HUES64 (cell line): ENCODE measurements around the gene OPA3. TPM values are rescaled to one million over a fixed set of nuclear protein-coding genes. Genes with fewer than 3 reads are reported as not detected.
"Not testable (repeated sequence)": the region's sequence is repeated elsewhere in the genome, so short reads cannot be mapped to it uniquely, and the experiment has no call there.

Experiments
- H3K27ac ChIP-seq: 2 replicates; pipeline ENCODE4 v1.7.0; 2013; ENCODE audit warnings: low read depth, low read length, inconsistent platforms
- H3K27me3 ChIP-seq: 2 replicates; pipeline ENCODE4 v1.6.1; 2013; ENCODE audit warnings: mild to moderate bottlenecking, low read length; ENCODE audit not compliant: insufficient read depth
- H3K36me3 ChIP-seq: 2 replicates; pipeline ENCODE4 v1.6.1; 2013; ENCODE audit warnings: mild to moderate bottlenecking, low read length; ENCODE audit not compliant: insufficient read depth
- H3K4me1 ChIP-seq: 2 replicates; pipeline ENCODE4 v1.6.1; 2013; ENCODE audit warnings: mild to moderate bottlenecking, low read length, moderate library complexity; ENCODE audit not compliant: insufficient read depth
- H3K4me3 ChIP-seq: 2 replicates; pipeline ENCODE4 v1.5.1; 2013; ENCODE audit warnings: mild to moderate bottlenecking, low read length, moderate library complexity
- H3K9ac ChIP-seq: 2 replicates; pipeline ENCODE4 v1.6.1; 2013; ENCODE audit warnings: mild to moderate bottlenecking, low read depth, low read length
- H3K9me3 ChIP-seq: 2 replicates; pipeline ENCODE4 v1.6.1; 2013; ENCODE audit warnings: low read depth, low read length; ENCODE audit not compliant: insufficient read depth
- WGBS: fragments of 150-250, 120-280 bp; methylation state at CpG from one replicate; pipeline ENCODE4 v1.1.7; 2013; ENCODE audit warnings: missing lambda C conversion rate; 5-methylcytosine and 5-hydroxymethylcytosine counted together
- polyA plus RNA-seq, 2 experiments: library from polyadenylated mRNA; stranded (reverse); fragments of 50-300 nt; gene quantifications; one replicate each; pipeline ENCODE4 v1.2.3, GENCODE V29; 2013

Gene OPA3
- 7.7 TPM for polyA plus RNA-seq (2013, experiment 1 of 2)
- 9.9 TPM for polyA plus RNA-seq (2013, experiment 2 of 2)

DNA sequence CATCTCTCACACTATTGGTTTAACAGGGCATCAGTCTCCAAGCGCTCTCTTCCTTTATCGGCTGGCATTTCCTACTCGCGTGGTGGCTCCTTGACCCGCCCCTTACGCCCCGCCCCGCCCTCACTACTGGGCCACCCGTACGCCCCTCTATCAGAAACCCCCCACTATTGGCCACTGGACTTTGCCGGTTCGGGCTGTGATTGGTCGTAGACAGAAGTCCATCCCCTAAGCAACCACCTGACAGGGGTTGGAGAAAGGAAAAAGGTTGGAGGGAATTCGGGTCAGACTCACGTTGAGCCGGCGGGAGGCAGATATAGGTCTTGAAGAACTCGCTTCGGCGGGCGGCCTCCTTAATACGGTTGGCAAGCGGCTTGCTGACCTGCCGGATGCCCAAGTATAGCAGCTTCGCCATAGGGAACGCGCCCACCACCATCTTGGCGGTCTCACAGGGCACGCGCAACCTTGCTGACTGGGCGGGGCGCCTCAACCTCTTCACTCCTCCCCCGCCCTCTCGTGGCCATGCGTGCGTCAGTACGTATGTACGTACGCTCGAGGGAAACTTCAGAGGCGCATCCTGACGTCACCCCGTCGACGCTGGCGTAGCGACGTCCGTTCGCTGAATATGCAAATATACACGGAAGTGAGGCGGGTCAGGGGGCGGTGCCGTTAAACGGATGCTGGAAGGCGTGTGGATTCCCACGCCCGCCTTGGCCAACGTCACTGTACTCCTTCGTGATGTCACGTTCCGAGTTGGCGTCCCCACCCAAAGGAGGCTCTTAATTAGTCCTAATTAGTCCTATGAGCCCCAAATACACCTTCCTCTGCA is at the start of gene OPA3:
OPA3 (minus strand) TSS at position 471 of the 826 bp plus-strand sequence; CDS start at position 433, 38 bp downstream.
- no peaks in the 10 kb centered on the region for H3K4me1 ChIP-seq
- no peaks in the 10 kb centered on the region; the same call in 1 of the 2 replicates for H3K27me3 ChIP-seq
- H3K27ac ChIP-seq: peak within 1 kb of the TSS; percentile 93
- H3K36me3 ChIP-seq: no peaks in the 10 kb centered on the region
- under 1% methylated on average over 63 of the region's 63 CpGs for WGBS
- peak within 1 kb of the TSS; percentile 82 for H3K9ac ChIP-seq
- no peaks in the 10 kb centered on the region for H3K9me3 ChIP-seq
- peak within 1 kb of the TSS; percentile 78 for H3K4me3 ChIP-seq

DNA sequence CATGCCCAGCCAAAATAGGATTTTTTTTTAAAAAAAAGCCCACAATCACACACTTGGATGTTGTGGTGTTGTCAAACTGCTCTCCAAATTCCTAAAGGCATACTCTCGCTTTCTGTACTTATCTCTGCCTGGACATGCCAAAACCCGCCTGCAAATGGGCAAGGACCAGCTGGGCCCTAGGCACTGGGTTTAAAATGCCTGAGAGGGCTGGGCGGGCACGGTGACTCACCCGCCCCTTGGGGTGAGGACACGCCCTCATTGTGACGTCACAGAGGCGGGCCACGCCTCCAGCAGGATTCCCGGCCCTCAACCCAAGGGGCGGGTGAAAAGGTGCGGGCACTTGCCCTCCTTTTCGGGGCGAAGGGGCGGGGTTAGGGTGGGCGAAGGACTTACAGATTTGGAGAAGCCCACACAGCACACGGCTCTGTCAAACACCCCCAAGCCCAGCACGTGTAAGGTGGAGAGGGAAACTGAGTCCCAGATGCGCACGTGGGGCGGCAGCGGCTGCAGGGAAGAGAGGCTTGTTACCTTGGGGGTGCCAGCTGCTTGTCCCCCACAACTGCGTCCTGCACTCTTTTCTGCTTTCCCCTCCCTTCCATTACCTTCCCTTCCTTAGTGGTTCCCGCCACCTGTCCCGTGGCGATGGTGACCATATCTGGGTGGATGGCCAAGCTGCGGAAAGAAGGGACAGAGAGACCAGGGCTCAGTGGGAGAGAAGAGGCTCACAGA is 48.0 kb upstream of the OPA3 start:
- H3K4me1 ChIP-seq: peaks cover 15% of the 10 kb centered on the region
- H3K4me3 ChIP-seq: peak overlapping the region; percentile 36
- H3K27me3 ChIP-seq: no peaks in the 10 kb centered on the region
- H3K9me3 ChIP-seq: no peaks in the 10 kb centered on the region
- peak overlapping the region; percentile 79; the same call in 1 of the 2 replicates for H3K27ac ChIP-seq
- H3K36me3 ChIP-seq: peaks cover 9% of the 10 kb centered on the region; the same call in 1 of the 2 replicates
- no peak overlapping the region for H3K9ac ChIP-seq
- WGBS: 33% methylated on average over 26 of the region's 27 CpGs

DNA sequence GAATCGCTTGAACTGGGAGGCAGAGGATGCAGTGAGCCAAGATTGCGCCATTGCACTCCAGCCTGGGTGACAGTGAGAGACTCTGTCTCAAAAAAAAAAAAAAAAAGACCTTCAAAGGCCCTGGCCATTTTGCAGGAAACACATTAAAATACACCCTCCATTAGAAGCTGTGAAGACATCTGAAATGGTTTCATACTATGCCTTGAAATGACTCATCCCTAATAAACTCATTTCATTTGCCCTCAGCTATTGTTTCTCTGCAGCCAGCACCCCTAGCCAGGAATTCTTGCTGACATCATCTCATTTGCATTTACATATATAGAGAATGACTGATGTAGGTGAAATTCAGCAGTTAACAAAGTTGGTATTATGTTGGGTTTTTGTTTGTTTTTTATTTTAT is 45.9 kb upstream of the OPA3 start:
- no peaks in the 10 kb centered on the region for H3K27me3 ChIP-seq
- no peak overlapping the region for H3K4me3 ChIP-seq
- peaks cover 12% of the 10 kb centered on the region; the same call in 1 of the 2 replicates for H3K36me3 ChIP-seq
- 83% methylated on average over 2 of the region's 2 CpGs for WGBS
- peaks cover 15% of the 10 kb centered on the region for H3K4me1 ChIP-seq
- no peak overlapping the region for H3K9ac ChIP-seq
- no peaks in the 10 kb centered on the region for H3K9me3 ChIP-seq
- H3K27ac ChIP-seq: peak overlapping the region; percentile 66; the same call in 1 of the 2 replicates

DNA sequence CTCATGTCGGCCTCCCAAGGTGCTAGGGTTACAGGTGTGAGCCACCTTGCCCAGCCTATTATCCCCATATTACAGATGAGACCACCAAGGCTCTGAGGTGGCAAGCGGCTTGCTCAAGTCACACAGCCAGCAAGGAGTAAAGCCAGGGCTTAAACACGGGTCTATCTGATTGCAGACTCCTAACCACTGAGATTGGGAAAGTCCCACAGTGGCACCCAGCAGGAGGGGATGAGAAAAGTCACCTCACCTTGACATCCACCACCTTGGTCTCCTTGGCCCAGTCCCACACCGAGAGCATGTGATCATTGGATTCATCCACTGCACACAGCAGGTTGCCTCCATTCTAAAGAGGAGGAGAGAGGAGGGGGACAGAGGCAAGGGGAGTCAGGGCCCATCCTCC is 45.1 kb upstream of the OPA3 start:
- no peaks in the 10 kb centered on the region for H3K27me3 ChIP-seq
- H3K27ac ChIP-seq: peak overlapping the region; percentile 49
- H3K9me3 ChIP-seq: no peaks in the 10 kb centered on the region
- no peak overlapping the region for H3K4me3 ChIP-seq
- H3K36me3 ChIP-seq: peaks cover 12% of the 10 kb centered on the region; the same call in 1 of the 2 replicates
- H3K4me1 ChIP-seq: peaks cover 15% of the 10 kb centered on the region
- no peak overlapping the region for H3K9ac ChIP-seq
- 78% methylated on average over 3 of the region's 4 CpGs for WGBS

DNA sequence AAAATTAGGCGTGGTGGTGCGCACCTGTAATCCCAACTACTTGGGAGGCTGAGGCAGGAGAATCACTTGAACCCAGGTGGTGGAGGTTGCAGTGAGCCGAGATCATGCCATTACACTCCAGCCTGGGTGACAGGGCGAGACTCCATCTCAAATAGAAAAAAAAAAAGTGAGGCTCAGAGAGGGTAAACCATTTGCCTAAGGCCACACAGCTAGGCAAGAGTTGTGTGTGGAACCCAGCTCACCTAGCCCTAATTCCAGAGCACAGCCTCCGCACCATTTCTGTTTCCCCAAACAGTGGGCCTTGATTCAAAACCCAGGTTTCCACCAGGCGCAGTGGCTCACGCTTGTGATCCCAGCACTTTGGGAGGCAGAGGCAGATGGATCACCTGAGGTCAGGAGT is 43.6 kb upstream of the OPA3 start:
- H3K9ac ChIP-seq, H3K27ac ChIP-seq, H3K27me3 ChIP-seq, H3K4me3 ChIP-seq, H3K9me3 ChIP-seq: not testable (repeated sequence)
- Histone ChIP-seq H3K36me3 (peaks cover 12% of the 10 kb centered on the region; the same call in 1 of the 2 replicates), H3K4me1 (peaks cover 14% of the 10 kb centered on the region)
- 97% methylated on average over 7 of the region's 7 CpGs for WGBS

DNA sequence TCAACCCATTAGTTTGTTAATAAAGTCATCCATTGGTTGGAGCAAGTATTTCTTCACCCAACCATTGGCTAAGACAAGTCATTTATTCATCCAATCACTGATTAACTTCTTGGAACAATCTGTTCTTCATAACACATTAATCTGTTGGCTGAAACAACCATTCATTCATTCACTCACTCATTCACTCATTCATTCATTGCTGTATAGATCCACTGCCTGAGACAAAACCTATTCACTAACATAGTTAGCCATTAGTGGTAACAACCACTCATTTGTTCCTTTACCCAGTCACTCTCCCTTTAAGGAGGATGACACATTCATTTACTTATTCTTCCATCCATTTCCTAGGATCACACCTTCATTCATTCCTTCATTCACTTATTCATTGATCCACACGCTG is 39.4 kb upstream of the OPA3 start:
- Histone ChIP-seq H3K4me3 (no peak overlapping the region), H3K36me3 (peaks cover 24% of the 10 kb centered on the region; the same call in 1 of the 2 replicates), H3K27ac (no peak overlapping the region), H3K9me3 (no peaks in the 10 kb centered on the region), H3K4me1 (no peaks in the 10 kb centered on the region), H3K9ac (no peak overlapping the region), H3K27me3 (no peaks in the 10 kb centered on the region)
- 90% methylated on average over 1 of the region's 1 CpG for WGBS

DNA sequence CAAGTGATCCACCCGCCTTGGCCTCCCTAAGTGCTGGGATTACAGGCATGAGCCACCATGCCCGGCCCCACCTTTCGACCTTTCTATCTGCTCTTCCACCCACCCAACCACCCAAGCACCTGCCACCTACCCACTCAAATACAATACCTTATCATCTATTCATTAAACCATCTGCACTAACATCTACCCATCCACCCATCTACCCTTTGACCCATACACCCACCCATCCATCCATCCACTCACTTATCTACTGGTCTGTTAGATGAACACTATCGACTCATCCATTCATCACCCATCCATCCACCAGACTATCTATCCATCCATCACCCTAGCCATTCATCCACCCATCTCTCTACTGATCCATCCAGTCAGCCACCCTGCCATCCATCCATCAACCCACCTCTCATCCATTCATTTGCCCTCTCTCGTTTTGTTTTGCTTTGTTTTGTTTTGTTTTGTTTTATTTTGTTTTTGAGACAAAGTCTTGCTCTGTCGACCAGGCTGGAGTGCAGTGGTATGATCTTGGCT is 37.4 kb upstream of the OPA3 start:
- no peaks in the 10 kb centered on the region for H3K27me3 ChIP-seq
- H3K9me3 ChIP-seq: no peaks in the 10 kb centered on the region
- H3K36me3 ChIP-seq: peaks cover 24% of the 10 kb centered on the region; the same call in 1 of the 2 replicates
- H3K27ac ChIP-seq: no peak overlapping the region
- H3K9ac ChIP-seq: no peak overlapping the region
- 89% methylated on average over 6 of the region's 6 CpGs for WGBS
- H3K4me3 ChIP-seq: no peak overlapping the region
- H3K4me1 ChIP-seq: no peaks in the 10 kb centered on the region

DNA sequence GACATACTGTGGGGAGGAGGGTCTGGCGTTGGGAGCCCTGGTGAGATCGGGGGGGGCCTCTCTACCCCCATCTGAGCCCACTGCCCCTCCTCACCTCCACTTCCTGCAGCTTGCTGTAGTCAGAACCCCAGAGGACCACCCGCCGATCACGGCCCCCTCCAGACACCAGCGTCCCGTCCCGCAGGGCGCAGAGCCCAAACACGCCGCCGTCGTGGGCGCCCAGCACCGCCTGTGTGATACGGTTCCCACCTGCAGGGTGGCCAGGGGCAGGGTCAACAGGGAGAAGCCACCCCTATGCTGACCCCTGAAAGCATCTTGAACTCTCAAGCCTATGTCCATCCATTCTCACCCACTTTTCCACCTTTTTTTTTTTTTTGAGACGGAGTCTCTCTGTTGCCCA is 36.8 kb upstream of the OPA3 start:
- WGBS: 93% methylated on average over 16 of the region's 17 CpGs
- no peaks in the 10 kb centered on the region for H3K9me3 ChIP-seq
- peaks cover 22% of the 10 kb centered on the region; the same call in 1 of the 2 replicates for H3K36me3 ChIP-seq
- no peak overlapping the region for H3K4me3 ChIP-seq
- no peaks in the 10 kb centered on the region for H3K27me3 ChIP-seq
- H3K27ac ChIP-seq: no peak overlapping the region
- H3K9ac ChIP-seq: no peak overlapping the region
- no peaks in the 10 kb centered on the region for H3K4me1 ChIP-seq

DNA sequence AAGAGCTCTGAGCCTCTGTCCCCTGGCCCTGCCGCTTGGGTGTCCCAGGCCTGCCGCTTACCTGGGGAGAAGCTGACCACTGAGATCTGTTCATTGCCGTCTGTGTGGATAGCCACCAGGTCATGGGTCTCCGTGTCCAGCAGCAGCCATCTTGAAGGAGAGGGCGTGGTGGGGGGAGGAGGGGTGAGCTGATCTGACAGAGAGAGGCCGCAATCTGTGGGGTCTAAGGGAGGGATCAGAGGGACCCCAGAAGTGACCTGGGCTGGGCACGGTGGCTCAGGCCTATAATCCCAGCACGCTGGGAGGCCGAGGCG is 32.1 kb upstream of the OPA3 start:
- Histone ChIP-seq H3K27me3 (no peaks in the 10 kb centered on the region), H3K27ac (peak overlapping the region; percentile 83), H3K9me3 (no peaks in the 10 kb centered on the region), H3K36me3 (peaks cover 46% of the 10 kb centered on the region), H3K9ac (peak overlapping the region; percentile 88), H3K4me1 (no peaks in the 10 kb centered on the region), H3K4me3 (peak overlapping the region; percentile 74)
- WGBS: 71% methylated on average over 10 of the region's 10 CpGs

DNA sequence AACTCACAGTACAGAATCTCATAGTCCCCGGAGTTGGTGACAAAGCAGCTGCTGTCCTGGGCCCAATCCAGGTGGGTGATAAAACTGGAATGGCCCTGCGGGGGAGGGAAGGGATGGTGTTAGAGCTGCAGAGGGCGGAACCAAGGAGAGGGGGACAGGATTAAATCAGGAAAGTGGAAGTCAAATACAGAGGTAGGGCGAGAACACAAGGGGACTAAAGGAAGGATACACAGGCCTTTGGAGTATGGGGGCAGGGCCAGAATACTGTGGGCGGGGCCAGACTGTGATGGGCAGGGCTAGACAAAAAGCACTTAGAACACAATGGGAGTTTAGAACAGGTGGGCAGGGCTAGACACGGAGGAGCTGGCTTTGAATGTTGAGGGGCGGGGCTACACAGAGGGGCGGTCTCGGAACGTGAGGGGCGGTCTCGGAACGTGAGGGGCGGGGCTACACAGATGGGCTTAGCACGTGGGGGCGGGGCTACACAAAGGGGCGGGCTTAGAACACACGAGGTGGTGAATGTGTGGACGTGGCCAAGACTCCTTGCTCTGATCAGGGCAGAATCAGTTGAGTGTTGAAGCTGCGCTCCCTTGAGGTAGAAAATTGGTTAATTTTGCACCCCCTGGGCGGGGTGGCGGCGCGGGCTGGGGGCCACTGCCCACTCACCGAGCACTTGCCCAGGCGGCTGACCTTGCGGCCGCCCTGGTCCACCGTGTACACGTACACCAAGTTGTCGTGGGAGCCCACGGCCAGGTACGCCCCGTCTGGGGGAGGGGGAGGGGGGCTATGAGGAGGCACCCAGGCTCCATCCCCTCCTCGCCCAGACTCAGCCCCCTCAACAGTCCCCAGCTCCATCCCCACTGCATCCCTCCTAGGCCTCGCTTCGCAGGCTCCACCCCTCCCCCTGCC is 31.4 kb upstream of the OPA3 start:
- Histone ChIP-seq H3K27ac (peak overlapping the region; percentile 83), H3K4me1 (no peaks in the 10 kb centered on the region), H3K9ac (peak overlapping the region; percentile 88), H3K36me3 (peaks cover 45% of the 10 kb centered on the region), H3K9me3 (no peaks in the 10 kb centered on the region), H3K27me3 (no peaks in the 10 kb centered on the region), H3K4me3 (peak overlapping the region; percentile 74)
- WGBS: 23% methylated on average over 33 of the region's 37 CpGs
